GM21367 (cell line): Measurements from ENCODE around the gene YPEL4.

ENCODE experiments used
- ATAC-seq: cut with Tn5 transposase; IDR thresholded peaks from one replicate; pipeline ENCODE4 v1.9.1; 2021; ENCODE audit not compliant: unreplicated experiment

The YPEL4 gene

DNA sequence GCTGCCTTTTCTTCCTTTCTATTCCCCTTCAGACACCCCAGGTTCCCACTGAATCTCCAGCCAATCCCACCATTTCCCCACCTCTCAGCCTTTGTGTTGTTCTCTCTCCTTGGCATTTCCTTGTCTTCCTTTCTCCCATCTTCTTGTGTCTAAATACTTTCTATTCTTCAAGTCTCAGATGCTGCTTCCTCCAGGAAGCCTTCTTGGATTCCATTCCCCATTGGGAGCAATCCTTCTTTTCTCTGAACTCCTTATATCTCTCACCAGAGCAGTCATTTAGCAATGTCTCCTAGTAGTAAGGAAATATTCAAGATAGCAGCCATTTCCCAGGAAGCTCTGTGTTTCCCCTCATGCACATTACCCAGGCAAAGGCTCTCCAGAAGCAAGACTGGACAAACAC is 15.4 kb downstream of the YPEL4 start:
- ATAC-seq: no peak

DNA sequence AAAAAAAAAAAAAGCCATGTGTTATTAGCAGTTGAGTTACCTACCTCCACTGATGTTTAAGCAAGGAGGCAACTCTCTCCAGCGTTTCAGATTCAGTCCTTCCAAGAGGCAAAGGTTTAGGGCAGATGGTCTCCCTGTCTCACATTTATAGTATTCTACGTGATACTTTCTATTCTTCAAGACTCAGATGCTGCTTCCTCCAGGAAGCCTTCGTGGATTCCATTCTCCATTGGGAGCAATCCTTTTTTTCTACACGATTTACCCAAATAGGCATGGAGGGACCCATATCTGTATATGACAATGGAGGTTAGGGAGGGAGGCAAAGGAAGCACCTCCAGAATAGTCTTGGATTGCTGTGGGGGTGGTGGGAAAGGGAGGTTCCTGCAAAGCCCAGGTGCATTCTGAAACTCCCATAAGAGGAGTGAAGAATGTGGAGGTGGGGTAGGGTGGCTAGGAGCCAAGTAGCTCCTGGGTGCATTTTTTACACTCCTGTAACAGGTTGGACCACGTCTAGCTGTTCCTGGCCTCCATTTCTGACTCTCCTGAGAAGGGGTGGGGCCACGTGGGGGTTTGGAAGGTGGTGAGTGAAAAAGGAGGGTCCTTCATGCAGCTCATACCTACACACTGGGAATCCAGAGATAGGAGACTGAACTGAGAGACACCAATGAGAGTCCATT is 16.2 kb downstream of the YPEL4 start:
- no peak for ATAC-seq

DNA sequence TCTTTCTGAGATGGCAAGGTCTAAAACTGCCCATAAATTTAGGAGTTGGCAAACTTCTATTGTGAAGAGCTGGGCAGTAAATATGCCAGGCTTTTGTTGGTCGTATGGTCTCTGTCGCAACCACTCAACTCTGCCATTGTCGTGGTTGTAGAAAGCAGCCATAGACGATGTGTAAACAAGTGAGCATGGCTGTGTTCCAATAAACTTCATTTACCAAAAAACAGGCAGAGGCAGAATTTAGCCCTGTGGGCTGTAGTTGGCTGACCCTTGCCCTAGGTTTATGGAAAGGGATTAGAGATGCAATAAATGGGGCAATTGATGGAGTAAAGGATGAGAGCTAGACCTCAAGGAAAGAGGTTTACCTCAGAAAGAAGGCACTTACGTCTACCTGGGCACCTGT is 17.6 kb downstream of the YPEL4 start:
- ATAC-seq: no peak

- no peak for ATAC-seq
Observed at GRCh38 chr11:57630171-57630570, 19.5 kb downstream of the YPEL4 start.

DNA sequence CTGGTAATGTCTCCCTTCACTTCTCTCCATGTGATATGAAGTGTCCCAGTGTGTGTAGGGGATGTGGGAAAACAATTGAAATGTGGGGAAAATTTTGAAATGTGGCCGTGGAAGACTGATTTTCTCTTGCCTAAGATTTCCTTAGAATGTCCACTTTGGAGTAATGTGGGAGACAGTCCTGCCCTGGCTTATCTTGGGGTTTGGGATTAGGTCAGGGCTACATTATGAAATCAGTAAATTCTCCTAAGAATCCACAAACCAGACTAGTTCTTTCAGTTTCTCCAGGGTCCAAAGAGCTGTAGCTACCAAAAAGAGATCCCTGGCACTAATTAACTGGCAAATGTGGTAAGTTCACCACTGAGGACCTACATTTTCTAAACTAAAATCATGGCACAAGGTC is 22.8 kb downstream of the YPEL4 start:
- no peak for ATAC-seq

- no peak for ATAC-seq
Observed at GRCh38 chr11:57624864-57625263, 24.8 kb downstream of the YPEL4 start.

DNA sequence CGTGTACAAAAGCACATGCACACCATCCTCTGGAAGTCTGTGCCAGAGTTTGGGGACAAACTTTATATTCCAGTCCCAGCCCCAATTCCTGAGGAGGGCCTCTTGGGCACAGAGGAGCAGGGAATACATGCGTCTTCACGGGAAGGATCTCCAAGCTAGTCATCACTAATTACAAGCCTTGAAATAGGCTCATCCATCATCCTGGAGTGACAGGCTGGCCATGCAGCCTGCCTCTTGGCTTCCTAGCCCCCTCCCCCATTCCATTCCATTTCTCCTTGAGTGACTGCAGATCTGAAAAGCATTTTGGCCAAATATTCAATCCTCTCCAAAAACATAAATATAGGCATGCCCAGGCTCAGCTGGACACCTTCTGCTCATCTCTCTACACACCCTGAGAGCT is 27.4 kb downstream of the YPEL4 start:
- ATAC-seq: no peak

DNA sequence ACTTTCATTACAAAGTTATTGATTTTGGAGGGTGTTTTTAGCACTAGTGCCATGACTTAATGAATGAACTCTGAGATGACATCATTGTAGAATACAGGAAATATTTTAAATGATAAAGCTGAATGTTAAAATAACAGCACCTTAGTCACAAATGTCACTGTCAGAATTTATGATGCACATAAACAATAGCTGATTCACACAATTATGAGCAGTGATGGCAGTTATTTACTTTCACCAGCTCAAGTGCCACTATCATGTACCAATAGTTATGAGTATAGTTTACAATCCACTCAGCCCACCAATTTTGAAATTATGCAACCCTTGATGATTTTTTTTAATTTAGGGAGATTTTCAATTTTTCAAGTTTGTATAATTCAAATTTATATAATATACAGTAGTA is 29.2 kb downstream of the YPEL4 start:
- no peak for ATAC-seq

DNA sequence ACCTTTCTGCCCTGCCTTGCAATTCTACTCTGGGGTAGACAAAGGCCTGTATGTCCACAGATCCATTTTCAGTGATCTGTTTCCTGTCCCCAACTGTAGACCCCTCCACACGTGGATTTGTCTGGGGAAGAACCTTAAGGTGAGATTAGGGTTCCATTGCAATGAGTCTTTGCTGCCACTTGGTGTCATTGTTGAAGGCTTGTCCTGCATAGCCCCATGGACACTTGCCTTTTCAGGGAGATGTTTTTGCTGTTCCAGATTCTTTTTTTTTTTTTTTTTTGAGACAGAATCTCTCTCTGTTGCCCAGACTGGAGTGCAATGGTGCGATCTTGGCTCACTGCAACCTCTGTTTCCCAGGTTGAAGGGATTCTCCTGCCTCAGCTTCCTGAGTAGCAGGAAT is 30.4 kb downstream of the YPEL4 start:
- no peak for ATAC-seq

DNA sequence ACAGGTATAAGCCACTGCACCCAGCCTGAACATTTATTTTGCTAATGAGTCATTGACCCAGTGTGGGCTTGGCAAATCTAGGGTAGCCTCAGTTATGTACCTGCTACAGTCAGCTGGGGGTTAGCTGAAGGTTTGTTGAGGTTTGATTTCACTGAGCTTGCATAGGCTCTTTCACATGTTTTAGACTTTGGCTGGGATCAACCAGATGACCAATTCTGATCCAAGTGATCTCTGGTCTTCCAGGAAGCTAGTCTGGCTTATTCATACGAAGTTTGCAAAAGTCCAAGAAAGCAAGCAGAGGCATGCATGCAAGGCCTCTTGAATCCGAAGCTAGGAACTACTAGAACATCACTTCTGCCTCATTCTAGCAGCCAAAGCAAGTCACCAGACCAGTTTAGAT is 31.3 kb downstream of the YPEL4 start:
- ATAC-seq: no peak

GRCh38 chr11:57616595-57616994 is 33.1 kb downstream of the YPEL4 start:
- no peak for ATAC-seq

- no peak for ATAC-seq
Observed at GRCh38 chr11:57615308-57615707, 34.4 kb downstream of the YPEL4 start.

DNA sequence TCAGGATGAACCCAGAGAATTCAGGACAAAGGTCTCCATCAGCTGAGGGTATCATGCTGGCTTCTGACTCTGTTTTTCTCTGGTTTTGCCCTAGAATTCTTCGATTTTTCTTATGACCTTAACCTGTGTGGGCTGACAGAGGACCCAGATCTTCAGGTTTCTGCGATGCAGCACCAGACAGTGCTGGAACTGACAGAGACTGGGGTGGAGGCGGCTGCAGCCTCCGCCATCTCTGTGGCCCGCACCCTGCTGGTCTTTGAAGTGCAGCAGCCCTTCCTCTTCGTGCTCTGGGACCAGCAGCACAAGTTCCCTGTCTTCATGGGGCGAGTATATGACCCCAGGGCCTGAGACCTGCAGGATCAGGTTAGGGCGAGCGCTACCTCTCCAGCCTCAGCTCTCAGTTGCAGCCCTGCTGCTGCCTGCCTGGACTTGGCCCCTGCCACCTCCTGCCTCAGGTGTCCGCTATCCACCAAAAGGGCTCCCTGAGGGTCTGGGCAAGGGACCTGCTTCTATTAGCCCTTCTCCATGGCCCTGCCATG is 35.4 kb downstream of the YPEL4 start:
- ATAC-seq: no peak

DNA sequence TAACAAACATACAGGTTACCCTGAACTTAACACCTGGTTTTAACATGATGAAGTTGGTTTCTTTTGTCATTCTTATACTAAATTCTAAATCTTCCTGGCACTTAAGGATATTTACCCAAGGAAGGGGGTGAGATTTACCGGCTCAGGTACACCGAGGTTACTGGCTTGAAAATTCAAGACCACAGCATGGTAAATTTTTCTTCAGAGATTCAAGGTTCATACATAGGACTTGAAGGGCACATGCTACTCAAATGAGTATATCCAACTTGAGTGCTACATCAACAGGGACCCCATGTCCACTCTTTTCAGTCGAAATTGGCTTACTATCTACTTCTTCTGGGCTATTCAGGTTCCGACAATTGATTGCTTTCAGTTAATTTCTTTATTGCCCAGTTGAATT is 39.5 kb downstream of the YPEL4 start:
- ATAC-seq: no peak

- no peak for ATAC-seq
Observed at GRCh38 chr11:57605028-57605420, 44.7 kb downstream of the YPEL4 start.

- ATAC-seq: no peak
Observed at GRCh38 chr11:57604296-57605027, 45.2 kb downstream of the YPEL4 start.

GRCh38 chr11:57601297-57601696 is 48.4 kb downstream of the YPEL4 start:
- no peak for ATAC-seq

GRCh38 chr11:57599381-57599780 is 50.3 kb downstream of the YPEL4 start:
- ATAC-seq: no peak

- ATAC-seq: no peak
Observed at GRCh38 chr11:57598831-57599155, 50.9 kb downstream of the YPEL4 start.

DNA sequence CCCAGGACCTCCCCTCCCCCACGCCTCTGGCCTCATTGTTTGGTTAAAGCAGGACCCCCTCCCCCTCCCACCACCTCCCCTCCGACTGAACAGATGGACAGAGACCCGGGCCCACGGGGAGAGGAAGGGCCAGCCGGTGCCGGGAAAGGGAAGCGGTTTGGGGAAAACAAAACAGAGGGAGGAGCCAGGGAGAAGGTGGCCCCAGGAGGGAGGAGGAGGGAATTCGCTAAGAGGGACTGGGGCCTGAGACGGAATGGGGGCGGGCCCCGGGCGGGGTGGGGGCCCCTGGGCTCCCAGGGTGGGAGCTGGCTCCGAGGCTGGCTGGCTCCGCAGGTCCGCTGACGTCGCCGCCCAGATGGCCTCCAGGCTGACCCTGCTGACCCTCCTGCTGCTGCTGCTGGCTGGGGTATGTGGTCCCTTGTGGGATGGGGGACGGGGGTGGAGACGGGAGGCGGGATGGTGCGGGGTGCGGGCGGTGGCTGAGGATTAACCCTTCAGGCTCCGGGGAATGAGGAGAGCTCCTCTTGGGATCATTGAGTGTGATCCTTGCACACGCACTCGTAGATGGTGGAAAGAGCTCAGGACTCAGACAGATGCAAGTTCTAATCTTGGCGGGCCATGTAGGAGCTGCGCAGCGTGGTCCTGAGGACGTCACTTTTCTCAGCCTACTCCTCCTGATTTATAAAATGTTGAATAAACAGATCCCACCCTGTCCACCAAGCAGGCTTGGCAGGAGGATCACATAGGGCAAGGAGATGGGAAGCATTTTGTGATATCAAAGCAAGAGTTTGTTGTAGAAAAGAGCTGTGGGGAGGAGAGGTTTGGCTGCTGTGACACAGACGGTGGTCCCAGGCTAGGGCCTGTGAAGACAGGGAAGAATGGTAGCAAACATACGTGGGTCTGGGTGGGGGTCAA is 51.5 kb downstream of the YPEL4 start:
- ATAC-seq: no peak

- ATAC-seq: no peak
Observed at GRCh38 chr11:57597461-57597915, 52.2 kb downstream of the YPEL4 start, which contains the start of gene SERPING1. TSS of gene SERPING1 (plus strand) at chr11:57597685. CDS start at chr11:57598271, 586 bp downstream.
